GM18909 (cell line): ENCODE data around the gene CACNA1B.
"Not testable (repeated sequence)": the region's sequence is repeated elsewhere in the genome, so short reads cannot be mapped to it uniquely, and the experiment has no call there.

Source experiments
- ATAC-seq: cut with Tn5 transposase; IDR thresholded peaks from one replicate; pipeline ENCODE4 v1.9.1; 2021; ENCODE audit warnings: mild to moderate bottlenecking; ENCODE audit not compliant: unreplicated experiment, poor library complexity

The CACNA1B gene

DNA sequence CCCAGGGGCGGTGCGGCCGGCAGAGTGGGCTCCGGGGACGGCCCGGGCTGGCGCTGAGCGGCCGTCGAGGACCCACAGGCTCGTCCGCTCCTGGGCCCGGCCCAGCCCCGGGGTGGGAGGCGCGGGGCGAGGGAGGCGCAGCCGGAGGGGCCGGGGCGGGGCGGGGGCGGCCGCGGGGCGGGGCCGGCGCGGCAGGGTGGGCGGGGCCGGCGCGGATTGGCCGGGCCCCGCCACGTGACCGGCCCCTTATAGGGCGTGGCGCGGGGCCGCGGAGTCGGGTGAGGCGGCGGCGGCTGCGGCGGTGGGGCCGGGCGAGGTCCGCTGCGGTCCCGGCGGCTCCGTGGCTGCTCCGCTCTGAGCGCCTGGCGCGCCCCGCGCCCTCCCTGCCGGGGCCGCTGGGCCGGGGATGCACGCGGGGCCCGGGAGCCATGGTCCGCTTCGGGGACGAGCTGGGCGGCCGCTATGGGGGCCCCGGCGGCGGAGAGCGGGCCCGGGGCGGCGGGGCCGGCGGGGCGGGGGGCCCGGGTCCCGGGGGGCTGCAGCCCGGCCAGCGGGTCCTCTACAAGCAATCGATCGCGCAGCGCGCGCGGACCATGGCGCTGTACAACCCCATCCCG, at the start of gene CACNA1B:
CACNA1B (plus strand) TSS at position 277 of the 617 bp plus-strand sequence; CDS start at position 429, 152 bp downstream.
- ATAC-seq = not testable (repeated sequence)

DNA sequence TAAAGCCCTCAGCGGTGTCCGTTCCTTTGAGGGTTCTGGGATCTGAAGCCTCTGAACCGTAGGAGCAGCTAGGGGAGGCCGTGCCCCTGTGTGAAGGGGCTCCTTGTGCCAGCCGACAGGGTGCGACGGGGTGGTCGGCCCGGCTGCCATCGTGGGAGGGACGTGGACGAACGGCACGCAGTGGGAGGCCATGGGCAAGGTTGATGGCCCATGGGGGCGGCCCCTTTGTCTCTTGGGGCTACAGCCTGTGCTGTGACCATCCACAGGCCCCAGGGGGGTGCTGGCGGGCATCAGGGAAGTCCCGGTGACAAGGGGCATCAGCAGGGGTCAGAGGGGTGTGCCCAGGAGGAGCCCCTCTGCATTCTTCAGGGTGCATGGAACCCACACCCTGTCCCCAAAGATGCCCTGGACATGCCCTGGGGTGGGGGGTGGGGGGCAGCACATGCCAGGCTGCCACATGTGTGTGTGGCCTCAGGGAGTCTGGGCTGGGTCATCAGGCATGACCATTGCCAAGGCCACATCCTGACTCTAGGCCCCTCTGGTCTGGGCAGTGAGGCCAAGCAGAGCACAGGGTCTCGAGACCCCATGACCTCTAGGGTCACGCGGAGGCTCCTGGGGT, 49.6 kb upstream of the CACNA1B start:
- no peak for ATAC-seq

DNA sequence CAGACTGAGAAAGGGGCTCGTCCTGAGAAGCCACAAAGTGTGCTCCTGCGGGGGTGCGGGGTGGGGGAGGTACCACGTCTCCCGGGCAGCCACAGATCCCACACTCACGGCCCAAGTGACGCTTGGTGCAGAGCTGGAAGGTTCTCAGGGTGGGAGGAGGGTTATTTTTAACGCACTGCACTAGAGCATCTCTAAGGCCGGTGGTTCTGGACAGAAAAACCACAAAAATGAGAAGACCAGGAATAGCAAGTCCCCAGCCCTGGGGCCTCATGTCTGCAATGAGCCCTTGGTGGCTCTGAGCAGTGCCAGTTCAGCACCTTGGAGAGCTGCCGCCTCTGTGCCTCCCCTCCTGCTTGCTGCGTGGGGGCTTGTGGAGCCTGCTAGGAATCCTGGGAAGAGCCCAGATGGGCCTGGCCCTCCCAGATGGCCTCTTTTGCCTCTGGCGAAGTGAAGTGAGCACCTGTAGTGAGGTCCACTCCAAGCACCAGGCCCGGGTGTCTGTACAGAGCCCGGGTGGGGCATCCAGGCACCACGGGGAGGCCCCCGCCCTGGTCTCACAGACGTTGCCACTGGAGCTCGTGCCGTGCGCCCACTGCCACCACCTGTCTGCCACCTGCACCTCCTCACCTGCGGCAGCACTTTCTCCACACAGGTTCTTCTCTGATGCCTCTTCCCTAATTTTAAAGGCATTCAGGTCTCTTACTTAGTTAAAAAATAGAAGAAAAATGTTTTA, 48.9 kb upstream of the CACNA1B start:
- ATAC-seq = no peak

DNA sequence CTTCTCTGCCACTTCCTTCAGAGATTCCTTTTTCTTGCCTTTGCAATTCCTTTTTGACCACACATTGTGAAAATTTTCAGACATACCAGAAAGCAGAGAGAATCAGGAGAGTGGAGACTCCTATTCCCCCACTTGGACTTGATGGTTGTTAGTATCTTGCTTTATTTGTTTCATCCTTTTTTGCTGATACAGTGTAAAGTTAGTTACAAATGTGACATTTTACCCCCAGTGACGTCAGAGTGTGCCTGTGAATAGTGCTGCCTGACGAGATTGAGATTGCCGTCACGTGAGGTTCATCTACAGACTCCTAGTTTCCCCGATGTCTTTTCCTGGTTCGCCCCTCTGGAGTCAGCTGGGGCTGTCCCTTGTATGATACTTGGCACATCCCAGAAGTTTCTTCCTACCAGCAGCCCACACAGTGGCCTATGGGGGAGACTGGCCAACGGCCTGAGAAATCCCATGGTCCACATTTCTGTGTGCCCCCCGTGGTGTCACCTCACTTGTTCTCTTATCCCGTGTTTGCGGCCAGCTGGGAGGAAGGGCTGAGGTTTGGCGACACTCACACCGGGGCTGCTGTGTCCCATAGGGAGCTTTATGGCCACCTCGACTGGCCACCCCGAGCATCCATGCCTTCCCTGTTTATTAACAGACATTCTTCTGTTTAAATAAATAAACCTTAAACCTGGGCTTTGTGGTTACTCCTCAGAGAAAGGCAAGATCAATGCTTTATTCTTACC, 48.2 kb upstream of the CACNA1B start:
- ATAC-seq = no peak

DNA sequence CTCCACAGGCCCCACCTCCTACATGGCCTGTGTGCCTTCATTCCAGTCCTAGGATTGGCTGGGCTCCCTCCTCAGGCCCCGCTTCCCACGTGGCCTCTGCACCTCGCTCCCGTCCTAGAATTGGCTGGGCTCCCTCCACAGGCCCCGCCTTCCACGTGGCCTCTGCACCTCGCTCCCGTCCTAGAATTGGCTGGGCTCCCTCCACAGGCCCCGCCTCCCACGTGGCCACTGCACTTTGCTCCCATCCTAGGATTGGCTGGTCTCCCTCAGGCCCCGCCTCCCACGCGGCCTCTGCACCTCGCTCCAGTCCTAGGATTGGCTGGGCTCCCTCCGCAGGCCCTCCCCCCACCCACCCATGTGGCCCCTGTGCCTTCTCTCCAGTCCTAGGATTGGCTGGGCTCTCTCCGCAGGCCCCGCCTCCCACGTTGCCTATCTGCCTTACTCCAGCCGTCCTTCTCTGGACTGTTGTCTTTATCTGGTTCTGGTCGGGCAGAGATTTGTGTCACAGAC, 45.3 kb upstream of the CACNA1B start:
- no peak for ATAC-seq

DNA sequence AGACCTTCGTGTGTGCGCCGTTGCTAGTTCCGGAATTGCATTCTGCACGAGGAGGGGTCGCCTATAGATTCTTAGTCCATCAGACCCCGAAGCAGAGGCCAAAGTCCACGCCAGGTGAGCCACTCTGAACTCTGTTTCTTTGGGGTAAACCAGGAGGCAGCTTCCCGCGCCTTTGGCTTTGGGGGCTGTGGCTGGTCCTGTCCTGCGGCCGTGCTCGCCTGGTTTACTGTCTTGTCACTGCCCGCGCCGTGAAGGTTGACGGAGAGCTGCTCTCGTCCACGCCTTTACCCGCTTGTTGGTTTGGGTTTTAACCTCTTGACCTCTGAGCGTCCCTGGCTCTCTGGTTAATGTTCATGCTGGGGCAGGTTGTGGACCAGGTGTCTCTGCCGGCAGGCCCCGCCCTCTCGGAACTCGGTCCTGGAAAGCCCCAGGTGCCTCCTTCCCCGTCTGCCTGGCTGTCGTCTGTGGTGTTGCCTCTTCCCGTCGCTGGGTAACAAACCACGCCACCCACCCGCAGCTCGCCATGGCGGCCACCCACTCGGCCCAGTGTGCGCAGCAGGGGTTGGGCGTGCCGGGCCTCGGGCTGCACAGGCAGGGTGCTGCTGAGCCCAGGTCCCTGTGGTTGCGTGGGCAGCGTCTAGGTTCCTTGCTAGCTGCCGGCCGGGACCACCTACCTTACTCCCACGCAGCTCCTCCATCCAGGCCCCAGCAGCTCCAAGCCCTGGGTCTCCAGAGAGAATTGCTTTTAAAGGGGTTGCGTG, 44.6 kb upstream of the CACNA1B start:
- no peak for ATAC-seq

DNA sequence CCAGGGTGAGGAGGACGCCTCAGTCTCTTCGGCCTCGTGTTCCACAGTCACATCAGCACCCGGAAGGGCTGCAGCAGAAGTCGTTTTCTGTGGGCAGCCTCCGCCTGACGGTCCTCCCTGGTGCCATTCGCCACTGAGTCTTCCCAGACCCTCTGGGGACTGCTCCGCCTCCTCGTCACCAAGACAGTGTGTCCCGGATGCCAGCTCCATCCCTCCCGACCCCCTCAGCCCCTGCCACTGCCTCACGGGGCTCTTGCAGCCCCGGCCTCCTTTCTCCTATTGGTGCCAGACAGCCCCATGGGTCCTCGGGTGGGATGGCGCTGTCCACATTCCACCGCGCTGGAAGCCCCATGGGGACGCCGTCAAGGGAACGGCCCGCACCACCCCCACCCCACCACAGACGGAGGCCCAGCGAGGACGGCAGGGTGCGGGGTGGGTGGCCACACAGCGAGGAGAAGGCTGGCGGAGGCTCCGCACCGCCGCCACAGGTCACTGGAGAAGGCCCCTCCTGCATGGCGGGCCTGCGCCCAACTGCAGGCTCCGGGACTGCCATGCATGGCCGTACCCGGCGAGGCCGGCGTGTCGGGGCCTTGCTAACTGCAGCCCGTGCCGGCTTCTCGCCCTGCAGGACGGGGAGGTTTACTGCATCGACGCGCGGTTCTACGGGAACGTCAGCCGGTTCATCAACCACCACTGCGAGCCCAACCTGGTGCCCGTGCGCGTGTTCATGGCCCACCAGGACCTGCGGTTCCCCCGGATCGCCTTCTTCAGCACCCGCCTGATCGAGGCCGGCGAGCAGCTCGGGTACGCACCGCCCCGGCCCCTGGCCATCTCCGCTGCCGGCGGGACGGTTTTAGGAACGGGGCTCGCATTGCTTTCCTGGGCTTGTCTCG, 43.6 kb upstream of the CACNA1B start:
- no peak for ATAC-seq

DNA sequence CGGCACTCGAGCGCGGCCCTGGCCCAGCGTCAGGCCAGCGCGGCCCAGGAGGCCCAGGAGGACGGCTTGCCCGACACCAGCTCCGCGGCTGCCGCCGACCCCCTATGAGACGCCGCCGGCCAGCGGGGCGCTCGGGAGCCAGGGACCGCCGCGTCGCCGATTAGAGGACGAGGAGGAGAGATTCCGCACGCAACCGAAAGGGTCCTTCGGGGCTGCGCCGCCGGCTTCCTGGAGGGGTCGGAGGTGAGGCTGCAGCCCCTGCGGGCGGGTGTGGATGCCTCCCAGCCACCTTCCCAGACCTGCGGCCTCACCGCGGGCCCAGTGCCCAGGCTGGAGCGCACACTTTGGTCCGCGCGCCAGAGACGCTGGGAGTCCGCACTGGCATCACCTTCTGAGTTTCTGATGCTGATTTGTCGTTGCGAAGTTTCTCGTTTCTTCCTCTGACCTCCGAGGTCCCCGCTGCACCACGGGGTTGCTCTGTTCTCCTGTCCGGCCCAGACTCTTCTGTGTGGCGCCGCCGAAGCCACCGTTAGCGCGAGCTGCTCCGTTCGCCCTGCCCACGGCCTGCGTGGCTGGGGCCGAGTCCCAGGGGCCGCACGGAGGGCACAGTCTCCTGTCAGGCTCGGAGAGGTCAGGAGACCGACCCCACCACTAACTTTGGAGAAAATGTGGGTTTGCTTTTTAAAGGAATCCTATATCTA, 42.6 kb upstream of the CACNA1B start:
- ATAC-seq = no peak

DNA sequence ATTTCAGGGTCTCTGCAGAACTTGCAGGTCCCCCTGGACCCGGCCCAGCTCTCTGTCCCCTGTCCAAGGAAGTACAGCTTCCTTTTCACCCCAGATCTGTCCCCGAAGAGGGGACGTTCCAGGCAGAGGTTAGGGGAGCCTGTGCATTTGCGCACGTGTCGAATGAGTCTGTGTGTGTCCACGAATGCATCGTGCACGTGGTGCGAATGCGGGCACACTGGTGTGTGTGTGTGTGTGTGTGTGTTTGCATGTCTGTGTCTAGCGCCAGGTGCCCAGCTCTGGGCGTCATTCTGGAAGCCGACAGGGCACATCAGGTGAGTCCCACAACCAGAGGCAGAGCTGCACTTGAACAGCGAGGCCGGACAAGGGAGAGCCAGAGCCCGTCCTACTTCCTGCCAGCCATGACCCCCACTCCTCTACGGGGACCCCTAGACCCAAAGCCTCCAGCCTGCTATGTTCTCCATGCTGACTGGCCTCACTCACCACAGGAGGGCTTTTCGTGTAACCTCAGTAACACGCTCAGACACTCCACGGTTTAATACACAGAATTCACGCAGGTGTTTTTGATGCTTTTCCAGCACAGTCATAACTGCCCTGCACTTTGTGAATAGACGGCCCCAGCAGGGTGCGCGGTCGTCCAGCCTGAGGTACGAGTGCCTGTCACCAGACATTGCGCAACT, 41.3 kb upstream of the CACNA1B start:
- no peak for ATAC-seq

DNA sequence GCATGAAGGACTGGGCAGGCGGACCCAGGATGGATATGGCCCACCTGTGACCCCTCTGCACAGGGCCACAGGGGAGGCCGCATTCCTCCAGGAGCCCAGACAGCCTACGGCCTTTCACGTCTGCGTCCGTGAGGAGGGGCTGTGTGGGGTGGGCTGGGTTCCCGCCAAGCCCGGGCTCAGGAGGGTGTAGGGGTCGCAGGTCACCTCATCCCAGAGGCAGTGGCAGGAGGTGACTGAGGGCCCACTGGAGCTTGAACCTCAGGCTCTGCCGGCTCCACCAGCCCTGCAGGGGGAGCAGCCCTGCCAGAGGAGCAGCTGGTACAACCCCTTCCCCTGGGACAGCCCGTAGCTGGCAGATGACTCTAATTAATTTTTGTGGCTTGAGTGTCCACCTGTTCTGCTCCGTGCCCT, 40.7 kb upstream of the CACNA1B start:
- ATAC-seq = no peak

DNA sequence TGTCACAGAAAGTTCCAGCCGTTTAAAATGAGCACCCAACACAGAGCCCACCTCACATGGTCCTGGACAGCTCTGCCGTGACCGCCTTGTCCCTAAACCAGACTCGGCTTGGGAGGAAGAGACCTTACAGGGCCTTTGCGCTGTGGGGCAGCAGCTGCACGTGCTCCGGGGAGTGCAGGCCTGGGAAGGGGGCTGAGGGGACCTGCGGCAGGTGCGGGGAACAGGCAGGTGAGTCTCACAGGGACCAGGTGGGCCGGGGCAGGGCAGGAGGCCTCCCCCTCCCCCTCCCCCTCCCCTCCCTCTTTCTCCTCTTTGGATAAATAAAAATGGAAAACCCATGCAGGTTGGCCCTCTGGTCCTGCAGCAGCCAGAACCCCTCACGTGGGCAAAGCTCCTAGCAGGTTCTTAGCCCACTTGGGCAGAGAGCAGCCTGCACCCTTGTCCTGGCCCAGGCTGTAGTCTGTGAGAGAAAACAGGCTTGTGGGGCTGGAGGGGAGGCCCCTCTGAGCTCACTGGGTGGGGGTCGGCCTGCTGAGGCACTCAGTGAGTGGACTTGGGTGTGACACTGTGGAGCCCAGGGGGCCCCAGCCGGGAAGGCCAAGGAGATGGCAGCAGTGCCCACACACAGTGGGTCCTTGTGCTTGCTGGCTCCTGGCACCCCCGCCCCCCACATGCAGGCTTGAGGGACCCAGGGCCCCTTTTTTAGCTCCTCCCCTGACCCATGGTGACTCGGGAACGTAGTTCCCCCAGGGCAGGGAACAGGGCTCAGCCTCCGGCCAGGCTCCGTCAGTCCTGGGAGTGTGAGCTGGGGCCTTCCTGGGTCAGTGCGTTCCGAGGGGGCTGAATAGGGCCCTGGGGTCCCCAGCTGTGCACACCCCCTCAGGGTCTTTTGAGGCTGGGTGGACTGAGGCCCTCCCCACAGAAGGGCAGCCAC, 40.0 kb upstream of the CACNA1B start:
- ATAC-seq = no peak

DNA sequence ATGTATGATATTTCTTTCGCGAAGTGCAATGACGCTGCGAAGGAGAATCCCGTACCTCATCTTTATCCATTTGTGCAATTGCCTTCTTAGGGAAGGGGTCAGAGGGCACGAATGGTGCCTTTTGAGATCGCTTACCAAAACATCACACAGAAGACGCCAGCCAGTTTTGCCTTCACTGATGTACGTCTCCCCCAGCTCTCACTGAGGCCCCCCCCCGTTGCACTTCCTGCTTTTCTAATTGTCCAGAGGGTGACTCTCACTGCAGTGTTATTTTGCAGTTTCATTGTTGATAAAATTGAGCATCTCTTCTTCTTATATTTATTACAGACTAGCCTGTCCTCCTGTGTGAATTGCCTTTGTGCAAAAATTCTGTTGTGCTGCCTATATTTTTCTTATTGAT, 39.0 kb upstream of the CACNA1B start:
- no peak for ATAC-seq

DNA sequence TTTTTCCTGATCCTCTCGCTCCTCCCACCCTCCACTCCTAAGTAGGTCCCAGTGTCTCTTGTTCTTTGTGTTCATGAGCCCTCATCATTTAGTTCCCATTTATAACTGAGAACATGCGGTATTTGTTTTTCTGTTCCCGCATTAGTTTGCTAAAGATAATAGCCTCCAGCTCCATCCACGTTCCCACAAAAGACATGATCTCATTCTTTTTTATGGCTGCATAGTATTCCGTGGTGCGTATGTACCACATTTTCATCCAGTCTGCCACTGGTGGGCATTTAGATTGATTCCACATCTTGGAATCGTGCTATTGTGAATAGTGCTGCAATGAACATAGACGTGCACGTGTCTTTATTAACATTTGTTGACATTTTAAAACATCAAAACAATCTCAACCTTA, 34.2 kb upstream of the CACNA1B start:
- no peak for ATAC-seq

DNA sequence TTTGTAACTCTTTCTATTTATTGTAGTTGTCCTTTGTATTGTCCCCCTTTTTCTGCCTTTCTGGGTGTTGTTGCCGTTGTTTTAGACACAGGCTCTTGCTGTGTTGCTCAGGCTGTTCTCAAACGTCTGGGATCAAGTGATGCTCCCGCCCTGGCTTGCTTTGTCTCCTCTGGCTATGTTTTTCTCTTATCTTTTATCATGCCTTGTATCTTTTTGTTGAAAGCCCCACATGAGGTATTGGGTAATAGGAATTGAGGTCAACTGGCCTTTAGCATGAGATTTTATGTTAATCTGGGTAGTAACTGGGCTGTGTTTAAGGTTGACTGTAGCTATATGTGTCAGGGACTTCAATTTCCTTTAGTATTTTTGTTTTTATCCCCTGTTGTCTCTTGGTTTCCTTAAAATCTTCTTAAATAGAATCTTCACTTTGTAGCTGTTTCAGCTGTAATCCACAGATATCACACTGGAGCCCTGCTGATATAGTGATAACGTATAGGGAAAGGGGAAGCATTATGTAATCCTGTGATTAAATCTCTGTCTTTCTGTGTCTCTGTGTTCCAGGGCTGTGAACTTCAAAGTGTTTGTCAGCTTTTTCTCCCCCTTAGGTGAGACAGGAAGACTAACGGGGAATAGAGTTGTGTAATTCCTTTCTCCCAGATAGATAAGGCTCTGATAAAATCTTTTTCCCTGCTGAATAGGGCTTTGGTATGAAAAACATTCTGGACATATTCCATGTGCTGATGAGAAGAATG, 25.9 kb upstream of the CACNA1B start:
- ATAC-seq = no peak

DNA sequence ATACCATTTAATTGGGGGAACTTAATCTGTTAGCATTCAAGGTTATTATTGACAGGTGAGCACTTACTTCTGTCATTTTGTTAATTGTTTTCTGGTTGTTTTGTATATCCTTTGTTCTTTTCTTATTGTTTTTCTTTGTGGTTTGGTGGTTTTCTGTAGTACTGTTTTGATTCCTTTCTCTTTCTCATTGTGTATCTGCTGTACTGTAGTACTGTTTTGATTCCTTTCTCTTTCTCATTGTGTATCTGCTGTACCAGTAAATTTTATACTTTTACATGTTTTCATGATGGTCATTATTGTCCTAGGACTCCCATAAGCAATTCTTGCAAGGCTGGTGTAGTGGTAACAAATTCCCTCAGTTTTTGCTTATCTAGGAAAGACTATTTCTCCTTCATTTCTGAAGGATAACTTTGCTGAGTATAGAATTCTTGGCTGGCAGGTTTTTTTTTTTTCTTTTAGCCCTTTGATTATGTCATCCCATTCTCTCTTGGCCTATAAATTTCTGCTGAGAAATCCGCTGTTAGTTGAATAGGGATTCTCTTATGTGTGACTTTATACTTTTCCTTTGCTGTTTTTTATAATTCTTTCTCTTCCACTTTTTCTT, 24.1 kb upstream of the CACNA1B start:
- ATAC-seq = no peak

DNA sequence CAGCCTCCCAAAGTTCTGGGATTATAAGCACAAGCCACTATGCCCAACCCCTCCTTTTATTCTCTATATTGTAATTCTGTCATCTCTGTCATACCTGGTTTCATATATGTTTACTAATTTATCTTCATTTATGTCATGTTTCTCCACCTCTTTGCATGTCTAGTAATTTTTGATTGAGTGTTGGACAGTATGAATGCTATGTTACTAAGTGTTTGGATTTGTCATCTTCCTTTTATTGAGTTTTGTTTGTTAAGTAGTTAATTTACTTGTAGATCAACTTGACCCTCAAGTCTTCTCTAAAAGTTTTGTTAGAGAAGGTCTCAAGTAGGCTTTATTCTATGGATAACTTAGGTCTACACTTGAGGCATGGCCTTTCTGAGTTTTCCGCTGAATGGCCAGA, 17.2 kb upstream of the CACNA1B start:
- no peak for ATAC-seq
